Measurements from ENCODE around the gene LRRC4C. TPM values are rescaled to one million over a fixed set of nuclear protein-coding genes. Genes with fewer than 3 reads are reported as not detected.

Gene LRRC4C
- total RNA-seq, 1 experiment from 2014 or later = not detected

DNA sequence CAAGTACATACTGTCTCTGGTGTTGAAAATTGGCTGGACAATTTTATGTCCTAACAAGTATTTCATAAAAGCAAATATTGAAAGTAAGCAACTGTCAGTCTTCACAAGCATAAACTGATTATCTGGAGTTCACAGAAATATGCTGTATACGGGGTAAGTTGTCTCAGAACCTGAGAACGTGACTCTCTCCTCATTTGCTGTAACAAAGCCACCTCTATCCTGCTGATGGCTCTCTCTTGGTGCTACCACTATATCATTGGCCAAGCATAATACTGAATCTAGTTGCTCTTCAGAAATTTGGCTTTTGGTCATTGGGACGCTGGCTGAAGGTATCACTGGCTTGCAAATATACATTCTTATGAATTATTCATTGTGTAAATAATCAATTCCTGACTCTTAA lies 1078.0 kb downstream of the LRRC4C start:
- no peak for DNase-seq (ENCODE audit: low spot score)

DNA sequence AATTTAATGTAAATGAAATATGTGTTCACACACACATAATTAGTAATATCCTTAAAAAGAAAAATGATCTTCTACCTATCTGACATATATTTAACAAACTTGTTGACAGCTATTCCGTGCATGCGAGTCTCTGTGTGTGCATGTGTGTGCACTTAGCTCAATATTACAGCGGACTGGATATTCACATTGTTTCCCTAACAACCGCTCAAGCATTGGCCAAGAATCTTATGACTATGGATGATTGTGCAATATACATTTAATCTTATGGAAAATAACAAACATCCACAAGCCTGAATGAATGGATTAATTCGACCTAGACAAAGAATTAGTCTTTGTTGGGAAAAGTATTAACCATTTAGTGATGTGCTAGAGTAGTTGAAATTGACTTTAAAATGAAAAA lies 1078.6 kb downstream of the LRRC4C start:
- DNase-seq (ENCODE audit: low spot score) = no peak

DNA sequence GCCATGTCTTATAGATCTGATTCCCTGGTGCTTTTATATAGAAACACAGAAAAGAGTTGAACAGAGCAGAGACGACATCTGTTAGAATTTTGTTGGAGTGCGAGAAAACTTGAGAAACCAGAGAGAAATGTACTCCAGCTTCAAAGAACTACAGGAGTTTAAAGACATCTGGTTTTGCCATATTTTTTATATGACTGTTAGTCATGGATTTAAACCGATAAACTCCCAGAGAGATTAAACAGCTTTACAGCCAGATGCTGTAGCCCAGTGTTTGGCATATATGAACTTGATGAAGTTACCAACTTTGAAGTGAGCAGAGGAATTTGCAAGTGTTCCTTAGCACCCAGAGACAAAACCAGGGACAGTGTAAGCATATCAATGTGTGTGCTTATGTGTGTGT lies 1083.1 kb downstream of the LRRC4C start:
- DNase-seq (ENCODE audit: low spot score) = no peak

DNA sequence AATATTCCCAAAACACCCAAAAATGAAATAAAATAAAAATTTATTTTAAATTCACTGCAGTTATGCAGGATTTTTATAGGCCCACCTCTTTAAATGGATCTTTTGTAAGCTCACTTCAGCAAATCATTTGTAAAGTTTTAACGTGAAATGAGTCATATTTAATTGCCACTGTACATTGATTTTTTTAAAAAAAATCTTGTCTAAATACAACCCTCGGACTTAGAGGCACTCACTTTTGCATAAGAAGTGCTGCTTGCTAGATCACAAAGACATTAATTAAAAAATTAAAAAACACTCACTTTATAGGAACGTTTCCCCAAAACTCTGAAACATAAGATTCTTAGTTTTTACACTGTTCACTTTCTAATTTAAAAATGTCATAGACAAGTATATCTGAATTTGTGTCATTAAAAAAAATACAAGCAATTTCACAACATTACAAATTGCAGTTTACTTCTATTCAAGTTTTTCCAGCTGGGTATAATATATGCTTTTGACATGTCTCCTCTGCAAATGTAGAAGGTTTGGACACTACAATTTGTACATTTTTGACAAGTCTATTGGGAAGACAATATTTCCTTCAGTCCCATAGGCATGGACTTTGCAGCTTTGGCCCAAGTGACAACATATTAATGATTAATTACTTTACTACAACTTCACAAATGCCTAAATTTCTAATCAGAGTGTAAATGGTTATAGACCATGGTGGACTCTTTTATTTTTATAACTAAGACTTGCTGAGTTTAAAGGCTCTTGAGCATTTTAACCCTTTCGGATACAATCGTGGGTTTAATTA lies 1088.4 kb downstream of the LRRC4C start:
- DNase-seq (ENCODE audit: low spot score) = no peak

DNA sequence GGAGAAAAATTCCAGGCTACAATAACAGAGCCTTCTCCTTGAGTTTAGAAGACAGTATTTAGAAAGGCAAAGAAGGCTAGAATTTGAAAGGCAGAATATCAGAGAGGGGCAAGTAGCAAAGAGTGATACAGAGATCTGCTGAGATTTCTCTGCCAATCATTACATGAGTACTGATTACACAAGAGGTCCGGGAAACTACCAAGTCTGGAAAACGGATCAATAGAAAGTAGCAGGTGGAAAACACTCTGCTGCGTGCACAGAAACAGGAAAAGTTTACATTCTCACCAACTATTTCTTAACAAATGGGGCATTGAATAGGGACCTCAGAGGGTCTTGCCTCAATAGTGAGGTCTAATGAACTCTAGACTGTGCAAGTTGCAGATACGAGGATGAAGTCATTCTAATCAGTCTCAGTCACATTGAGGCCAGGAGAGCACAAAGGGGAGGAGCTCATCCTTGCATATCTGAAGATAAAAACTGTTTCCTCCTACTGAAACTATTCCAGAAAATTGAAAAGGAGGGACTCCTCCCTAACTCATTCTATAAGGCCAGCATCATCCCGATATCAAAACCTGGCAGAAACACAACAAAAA lies 1099.2 kb downstream of the LRRC4C start:
- DNase-seq (ENCODE audit: low spot score) = no peak

DNA sequence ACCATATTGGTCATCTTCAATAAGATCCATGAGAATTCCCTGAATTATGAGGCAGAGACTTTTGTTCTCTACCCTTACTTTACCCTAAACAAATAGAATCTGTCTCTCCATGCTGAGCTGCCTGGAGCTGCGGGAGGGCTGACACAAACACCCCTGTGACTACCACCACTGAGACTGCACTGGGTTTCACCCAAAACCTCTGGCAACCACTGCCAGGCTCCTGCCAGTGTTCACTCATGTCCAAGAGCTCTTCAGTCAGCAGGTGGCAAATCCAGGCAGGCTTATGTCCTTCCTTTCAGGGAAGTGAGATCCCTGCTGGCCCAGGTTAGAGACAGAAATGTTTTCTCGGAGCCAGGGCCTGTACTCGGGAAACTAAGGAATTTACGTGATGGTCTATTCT lies 1105.3 kb downstream of the LRRC4C start:
- no peak for DNase-seq (ENCODE audit: low spot score)

DNA sequence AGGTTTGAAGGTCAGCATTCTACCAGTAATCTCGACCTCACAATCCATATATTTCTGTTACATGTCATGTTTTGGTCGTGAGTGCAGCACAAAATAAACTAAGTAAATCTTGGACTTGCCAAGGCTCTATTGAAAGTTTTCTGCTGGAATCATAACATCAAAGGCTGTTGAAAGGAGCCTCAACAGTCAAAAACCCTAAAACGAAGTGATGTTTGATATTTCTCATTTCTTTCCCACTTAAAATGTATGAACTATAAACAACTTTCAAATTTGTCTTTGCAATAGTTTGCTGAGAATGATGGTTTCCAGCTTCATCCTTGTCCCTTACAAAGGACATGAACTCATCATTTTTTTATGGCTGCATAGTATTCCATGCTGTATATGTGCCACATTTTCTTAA lies 1118.5 kb downstream of the LRRC4C start:
- no peak for DNase-seq (ENCODE audit: low spot score)

DNA sequence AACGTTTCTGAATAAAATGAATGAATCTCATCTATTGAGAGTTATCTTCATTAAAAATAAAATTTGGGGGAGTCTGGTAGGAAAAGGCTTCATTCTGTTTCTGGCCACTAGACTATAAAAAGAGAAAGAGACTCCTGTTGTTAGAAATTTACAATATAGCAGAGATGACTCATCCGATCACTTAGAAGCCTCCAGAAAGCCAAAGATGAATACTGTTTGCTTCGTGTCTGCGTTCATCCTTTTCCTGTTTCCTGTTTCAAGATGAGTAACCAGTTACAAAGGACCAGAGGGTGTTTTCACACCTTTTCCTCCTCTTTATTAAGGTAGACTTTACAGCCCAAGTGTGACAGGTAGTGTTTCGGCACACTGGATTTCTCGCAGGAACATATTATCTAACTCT lies 1120.7 kb downstream of the LRRC4C start:
- DNase-seq (ENCODE audit: low spot score) = no peak

DNA sequence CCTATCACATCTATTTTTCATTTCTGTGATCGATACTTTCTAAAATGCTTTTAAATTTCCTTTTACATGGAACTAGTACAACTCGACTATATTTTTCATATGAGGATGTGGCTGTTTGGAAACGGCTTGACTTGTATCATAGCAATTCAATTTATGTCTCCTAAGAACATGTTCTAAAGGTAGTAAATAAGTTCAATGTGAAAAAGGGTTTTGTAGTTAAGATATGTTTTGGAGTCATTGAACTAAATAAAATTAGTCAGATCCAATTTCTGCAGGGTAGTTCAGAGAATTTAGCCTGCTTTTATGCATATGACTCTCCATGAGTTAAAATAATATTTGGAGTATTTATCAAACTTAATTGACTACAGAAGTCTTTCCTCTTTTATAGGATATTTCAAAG lies 1121.4 kb downstream of the LRRC4C start:
- no peak for DNase-seq (ENCODE audit: low spot score)

DNA sequence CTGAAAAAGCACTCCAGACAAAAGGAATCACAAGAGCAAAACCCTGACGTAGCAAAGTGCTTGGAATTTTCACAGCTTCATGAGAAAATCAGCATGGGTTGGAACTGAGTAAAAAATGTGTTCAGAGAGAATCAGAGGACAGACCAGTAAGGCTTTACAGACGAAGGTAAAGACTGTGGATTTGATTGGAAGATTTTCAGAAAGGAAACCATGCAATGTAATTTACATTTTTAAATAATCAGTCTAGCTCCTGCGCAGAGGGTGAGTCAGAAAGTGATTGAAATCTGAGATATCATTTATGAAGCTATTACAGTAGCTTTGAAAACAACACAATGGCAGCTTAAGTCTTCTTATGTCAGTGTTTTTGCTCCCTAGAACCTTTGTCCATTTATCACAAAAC lies 1122.3 kb downstream of the LRRC4C start:
- DNase-seq (ENCODE audit: low spot score) = no peak

DNA sequence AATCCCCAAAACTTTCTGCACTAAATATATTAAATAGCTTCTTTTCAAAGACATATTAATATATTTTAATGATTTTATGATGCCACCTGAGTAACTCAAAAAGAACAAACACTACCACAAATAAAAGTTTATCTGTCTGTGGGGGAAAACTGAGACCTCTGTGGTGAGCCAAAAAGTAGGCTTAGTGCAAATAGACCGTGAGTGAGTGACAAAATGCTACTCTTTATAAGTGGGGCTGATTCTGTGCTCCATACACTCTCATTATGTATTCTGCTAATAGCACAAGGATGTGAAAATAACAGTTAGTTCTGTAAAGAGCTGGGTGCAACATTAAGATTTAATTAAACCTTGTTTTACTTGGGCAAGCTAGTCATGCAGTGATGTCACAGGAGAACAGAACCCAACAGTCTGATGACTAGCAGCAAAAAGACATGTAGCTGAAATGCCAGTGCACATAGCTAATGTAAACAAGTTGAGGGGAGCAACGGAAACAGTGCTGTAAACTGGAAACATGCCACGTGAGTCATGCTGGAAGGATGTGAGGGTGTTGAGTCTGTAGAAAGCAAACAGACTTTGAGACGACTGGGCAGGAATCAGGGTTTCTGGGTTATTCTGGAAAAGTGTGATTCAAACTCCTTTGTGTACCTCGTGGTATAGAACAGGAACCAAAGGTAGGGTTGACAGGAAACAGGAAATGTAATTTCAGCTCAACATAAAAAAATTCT lies 1130.4 kb downstream of the LRRC4C start:
- DNase-seq (ENCODE audit: low spot score) = peak; percentile 94

DNA sequence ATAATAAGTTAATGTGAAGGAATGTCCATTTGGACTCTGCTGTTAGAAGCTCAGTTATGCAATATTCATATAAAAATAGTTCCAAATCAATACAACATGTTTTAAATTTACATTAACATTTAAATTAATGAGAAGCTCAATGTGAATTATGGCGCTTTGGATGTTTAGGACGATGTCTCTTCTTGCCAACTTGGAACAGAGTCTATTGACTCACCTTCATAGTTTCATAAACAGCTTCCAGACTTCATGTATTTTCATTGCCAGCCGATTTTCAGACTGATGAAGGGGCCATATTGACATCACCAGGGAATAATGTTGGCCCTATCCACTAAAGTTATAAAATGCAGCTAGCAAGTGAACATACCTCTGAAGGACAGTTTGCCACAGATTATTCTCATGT lies 1136.2 kb downstream of the LRRC4C start:
- DNase-seq (ENCODE audit: low spot score) = no peak

DNA sequence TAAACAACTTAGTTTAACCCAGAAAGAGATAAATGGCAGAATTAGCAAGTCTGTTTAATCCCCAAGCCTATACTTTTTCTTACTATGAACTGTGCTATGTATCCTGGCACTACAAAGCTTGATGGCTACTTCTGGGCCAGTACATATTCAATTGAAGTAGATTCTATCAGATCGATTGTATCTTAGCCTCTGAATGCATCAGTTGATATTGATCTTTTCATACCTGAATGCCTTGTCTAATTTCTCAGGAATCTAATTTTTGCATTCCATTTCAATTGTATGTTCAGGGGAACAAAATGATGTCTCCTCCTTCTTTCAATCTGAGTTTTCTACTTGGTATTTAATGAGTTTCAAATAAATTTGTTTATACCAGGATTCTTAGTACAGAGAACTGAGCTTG lies 1137.9 kb downstream of the LRRC4C start:
- DNase-seq (ENCODE audit: low spot score) = no peak

DNA sequence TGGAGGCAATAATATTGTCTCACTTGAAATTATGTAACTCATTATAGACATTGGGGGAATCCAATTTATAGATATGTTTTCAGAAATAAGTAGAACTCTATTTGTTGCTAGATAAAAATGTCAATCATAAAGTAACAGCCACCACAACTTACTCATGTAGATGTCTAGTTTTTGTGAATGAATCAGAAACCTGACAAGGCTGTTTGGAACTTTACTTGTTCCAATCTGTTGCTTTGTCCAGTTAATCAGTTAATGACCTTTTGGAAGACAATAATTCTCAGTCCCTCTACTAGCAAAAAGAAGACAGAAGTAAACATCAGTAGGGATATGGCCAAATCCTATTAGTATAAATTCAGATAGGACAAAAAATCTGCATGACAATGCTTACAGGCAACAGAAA lies 1143.3 kb downstream of the LRRC4C start:
- DNase-seq (ENCODE audit: low spot score) = no peak

DNA sequence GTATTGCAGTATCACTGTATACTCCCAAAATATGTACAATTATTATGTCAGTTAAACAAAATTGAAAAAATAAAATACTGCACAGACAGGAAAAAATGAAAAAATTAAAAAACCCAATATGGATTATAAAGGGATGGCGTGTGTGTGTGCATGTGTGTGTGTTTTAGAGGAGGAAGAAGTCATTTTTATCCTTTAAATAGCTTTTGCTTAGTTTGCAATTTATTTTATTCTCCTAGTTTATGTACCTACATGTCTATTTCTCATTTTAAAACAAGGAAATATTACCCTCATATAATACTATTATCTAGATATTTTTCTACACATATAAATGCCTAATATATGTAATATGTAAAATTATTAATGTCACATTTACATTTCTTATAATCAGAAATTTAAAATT lies 1144.3 kb downstream of the LRRC4C start:
- DNase-seq (ENCODE audit: low spot score) = no peak

DNA sequence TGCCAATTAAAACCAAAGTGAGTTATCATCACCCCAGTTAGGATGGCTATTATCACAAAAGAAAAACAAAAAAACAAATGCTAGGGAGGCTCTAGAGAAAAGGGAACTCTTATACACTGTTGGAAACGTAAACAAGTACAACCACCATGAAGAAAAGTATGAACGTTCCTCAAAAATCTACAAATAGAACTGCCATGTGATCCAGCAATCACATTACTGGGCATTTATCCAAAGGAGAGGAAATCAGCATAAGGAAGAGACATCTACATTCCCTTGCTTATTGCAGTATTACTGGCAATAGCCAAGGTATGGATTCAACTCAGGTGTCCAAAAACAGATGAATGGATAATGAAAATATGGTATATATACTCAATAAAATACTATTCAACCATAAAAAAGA lies 1145.1 kb downstream of the LRRC4C start:
- no peak for DNase-seq (ENCODE audit: low spot score)

DNA sequence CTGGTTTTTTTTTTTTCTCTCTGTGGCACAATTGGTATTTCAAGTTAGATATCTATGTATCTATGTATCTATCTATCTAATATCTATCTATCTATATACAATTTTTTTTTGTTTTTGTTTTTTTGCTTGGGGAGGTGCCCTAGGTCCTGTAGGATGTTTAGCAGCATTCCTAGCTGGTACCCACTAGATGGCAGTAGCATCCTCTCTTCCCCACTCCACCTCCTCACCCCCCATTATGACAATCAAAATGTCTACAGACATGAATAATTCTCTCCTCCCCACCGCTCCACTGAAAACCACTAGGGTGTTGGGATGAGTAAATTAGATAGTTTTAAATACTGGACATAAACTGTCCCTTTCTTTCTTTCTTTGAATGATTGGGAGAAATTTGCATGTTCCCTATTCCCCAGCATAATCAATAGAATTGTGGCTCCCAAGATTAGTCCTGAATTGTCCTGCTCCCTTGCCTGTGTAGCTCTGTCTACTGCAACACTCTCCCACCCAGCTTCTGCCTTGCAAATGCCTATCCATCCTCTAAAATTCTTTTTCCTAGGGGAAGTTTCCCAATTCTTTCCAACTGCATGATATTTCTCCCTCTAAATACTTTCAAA lies 1152.4 kb downstream of the LRRC4C start:
- DNase-seq (ENCODE audit: low spot score) = peak; percentile 59

DNA sequence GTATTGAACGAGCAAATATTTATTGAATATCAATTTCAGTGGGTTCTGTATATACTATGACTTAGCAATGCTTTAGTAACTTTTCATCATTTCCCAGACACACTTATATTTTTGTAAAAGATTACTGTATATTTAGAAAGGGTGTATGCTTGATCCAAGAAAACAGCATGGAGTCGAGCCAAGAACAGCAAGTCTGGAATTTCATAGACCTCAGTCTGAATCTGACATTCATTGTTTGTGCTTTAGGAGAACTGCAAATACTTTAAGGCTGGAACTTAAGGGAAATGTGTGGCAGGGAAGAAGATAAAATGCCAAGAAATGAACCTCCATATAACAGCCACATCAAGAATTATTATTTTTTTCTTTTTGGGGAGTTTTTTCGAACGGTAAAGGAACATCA lies 1156.8 kb downstream of the LRRC4C start:
- no peak for DNase-seq (ENCODE audit: low spot score)

DNA sequence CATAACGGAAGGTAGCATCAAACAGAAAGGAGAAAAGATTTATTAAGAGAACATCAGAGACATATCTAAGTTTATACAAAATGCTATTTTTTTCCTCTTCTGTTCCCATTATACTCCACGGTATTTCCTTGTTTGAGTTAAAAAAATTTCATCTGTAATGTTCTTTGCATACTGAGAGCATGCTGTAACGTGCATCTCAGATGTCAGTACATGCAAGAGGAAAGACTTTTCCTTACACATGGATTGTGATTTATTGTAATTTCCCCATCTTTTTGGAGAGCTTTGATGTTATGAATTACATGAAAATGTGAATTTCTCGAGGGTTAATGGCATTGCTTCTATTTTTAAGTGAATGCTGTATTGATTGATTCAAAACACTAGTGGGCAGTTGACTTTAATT lies 1164.0 kb downstream of the LRRC4C start:
- DNase-seq (ENCODE audit: low spot score) = no peak

DNA sequence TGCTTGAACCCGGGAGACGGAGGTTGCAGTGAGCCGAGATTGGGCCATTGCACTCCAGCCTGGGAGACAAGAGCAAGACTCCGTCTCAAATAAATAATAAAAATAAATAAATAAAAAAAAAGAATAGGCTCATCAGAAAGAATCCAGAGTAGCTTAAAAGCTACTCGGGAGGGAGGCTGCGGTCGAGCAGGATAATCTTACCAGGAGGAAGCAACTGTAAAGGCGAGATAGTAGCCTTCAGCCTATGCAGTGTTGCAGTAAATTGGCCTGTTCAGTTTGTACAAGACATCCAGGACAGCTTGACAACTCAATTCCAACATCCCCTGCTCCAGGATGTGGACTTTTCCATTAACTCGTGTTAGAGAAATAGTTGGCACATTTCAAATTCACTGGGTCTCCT lies 1164.7 kb downstream of the LRRC4C start:
- no peak for DNase-seq (ENCODE audit: low spot score)

DNA sequence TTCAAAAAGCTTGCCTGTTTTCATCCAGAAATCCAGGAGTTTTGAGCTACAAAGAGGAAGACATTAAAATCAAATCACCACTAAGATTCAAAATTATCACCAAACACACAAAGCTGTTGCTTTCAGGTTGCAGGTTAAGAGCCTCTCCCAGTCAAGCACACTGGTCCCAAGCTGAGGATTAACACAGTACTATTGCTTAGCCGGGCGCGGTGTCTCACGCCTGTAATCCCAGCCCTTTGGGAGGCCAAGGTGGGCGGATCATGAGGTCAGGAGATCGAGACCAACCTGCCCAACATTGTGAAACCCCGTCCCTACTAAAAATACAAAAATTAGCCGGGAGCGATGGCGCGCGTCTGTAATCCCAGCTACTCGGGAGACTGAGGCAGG lies 1165.1 kb downstream of the LRRC4C start:
- DNase-seq (ENCODE audit: low spot score) = no peak

DNA sequence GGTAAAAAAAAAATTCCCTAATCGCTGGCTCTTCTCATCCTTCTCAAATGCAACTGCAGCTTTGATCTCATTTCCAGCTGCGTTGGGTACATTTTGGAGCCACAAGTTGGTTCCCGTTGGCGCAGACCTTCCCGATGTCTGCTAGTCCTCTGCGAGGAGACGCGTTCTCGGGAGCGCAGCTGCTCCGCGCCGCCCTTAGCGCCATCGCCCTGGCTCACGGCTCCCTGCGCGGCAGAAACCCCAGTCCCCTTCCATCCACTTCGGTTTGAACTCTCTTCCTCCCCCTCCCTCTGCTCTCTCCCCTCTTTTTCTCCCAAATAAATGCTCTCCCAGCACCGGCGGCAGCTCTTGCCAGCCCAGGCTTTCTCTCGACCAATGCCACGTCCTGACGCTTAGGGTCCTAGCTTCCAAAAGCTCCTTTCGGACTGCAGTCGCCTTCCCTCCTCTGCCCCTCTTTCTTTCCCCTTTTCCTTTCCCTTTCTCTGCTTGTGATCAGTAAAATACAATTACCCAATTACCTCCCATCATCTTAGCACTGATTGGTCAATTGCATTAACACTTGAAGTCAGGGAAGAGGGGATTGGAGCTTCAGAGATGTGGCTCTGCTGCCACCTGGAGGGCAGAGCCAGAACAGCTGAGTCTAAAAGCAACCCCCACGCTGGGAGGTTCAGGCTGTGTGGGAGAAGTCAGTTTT lies 1165.7 kb downstream of the LRRC4C start:
- peak; percentile 80 for DNase-seq (ENCODE audit: low spot score)

Data from HT-29 (cell line).